B cell (primary cell): ENCODE measurements around the gene ERC1. TPM values are rescaled to one million over a fixed set of nuclear protein-coding genes. Genes with fewer than 3 reads are reported as not detected.

ENCODE experiments used
- ATAC-seq: fragments of 200-7000 bp; cut with Tn5 transposase; one replicate; pipeline ENCODE4 v1.10.0; 2021; ENCODE audit warnings: low read depth, mild to moderate bottlenecking, moderate number of reproducible peaks, moderate library complexity
- CTCF ChIA-PET: fragments of 350-600 bp; sonication (Branson Sonifier 250); formaldehyde crosslinking; loops from one replicate; lab custom pipeline; 2021; ENCODE audit warnings: antibody characterized with exemption, inconsistent platforms; lab: Charles Lee
- POLR2A ChIA-PET: fragments of 350-600 bp; sonication (Branson Sonifier 250); formaldehyde crosslinking; loops from one replicate; lab custom pipeline; 2021; ENCODE audit warnings: antibody characterized with exemption; lab: Charles Lee
- DNase-seq: peaks from one replicate; pipeline ENCODE4 v3.0.0; 2013
- H2AFZ ChIP-seq: 2 replicates; pipeline ENCODE4 v1.6.1; 2012; ENCODE audit warnings: mild to moderate bottlenecking, low read depth, low read length; ENCODE audit not compliant: insufficient read depth, poor library complexity, severe bottlenecking
- H3K27ac ChIP-seq, 2 donors: 1 replicate in 1 of 2; 2 replicates in 1 of 2; pipeline ENCODE4 v1.5.1; 2012 to 2013; ENCODE audit warnings: low read length in 2 of 2, mild to moderate bottlenecking in 2 of 2, moderate library complexity in 1 of 2
- H3K27me3 ChIP-seq, 4 experiments: fragments of 200-600 bp in 1 of 4; sonication (generic) in 1 of 4; replicated peaks in 1 of 4; 1 replicate in 2 of 4; 2 replicates in 2 of 4; pipeline versions ENCODE4 v1.6.1 to v1.7.0; 2013 to 2016; ENCODE audit warnings: low read length in 3 of 4, mild to moderate bottlenecking in 2 of 4, mixed read lengths in 1 of 4, moderate library complexity in 1 of 4; ENCODE audit not compliant: insufficient read depth in 4 of 4, control insufficient read depth in 3 of 4; ENCODE audit errors: control extremely low read depth in 1 of 4
- H3K36me3 ChIP-seq, 2 experiments: replicated peaks in 1 of 2; 1 replicate in 1 of 2; 2 replicates in 1 of 2; pipeline versions ENCODE4 v1.6.1 to v1.7.1; 2013; ENCODE audit warnings: low read length in 1 of 2; ENCODE audit not compliant: insufficient read depth in 2 of 2, control insufficient read depth in 1 of 2; ENCODE audit errors: control extremely low read depth in 1 of 2, extremely low read depth in 1 of 2
- H3K4me1 ChIP-seq, 2 donors: fragments of 200-600 bp in 1 of 2; sonication (generic) in 1 of 2; 1 replicate in 1 of 2; 2 replicates in 1 of 2; pipeline versions ENCODE4 v1.5.1 to v1.6.1; 2013 to 2017; ENCODE audit warnings: low read length in 2 of 2; ENCODE audit not compliant: control insufficient read depth in 2 of 2, insufficient read depth in 2 of 2
- H3K4me2 ChIP-seq: replicated peaks from 2 replicates; pipeline ENCODE3; 2012; ENCODE audit warnings: mild to moderate bottlenecking, low read depth, low read length; ENCODE audit not compliant: poor library complexity, severe bottlenecking
- H3K4me3 ChIP-seq, 5 experiments: fragments of 200-600 bp in 1 of 5; sonication (generic) in 1 of 5; 1 replicate in 3 of 5; 2 replicates in 2 of 5; pipeline versions ENCODE4 v1.5.1 to v1.7.0; 2011 to 2016; ENCODE audit warnings: low read length in 4 of 5, mild to moderate bottlenecking in 4 of 5, low read depth in 2 of 5, control low read depth in 1 of 5, moderate library complexity in 1 of 5; ENCODE audit not compliant: insufficient read depth in 1 of 5; ENCODE audit errors: control extremely low read depth in 1 of 5, extremely low read depth in 1 of 5
- H3K79me2 ChIP-seq: fragments of 200-600 bp; sonication (generic); one replicate; pipeline ENCODE4 v1.6.0; 2016; ENCODE audit warnings: low read length; ENCODE audit not compliant: control insufficient read depth, insufficient read depth
- H3K9ac ChIP-seq: fragments of 200-600 bp; sonication (generic); 2 replicates; pipeline ENCODE4 v1.6.1; 2017; ENCODE audit warnings: mild to moderate bottlenecking, low read length, moderate library complexity
- H3K9me3 ChIP-seq, 3 donors: one replicate each; pipeline versions ENCODE4 v1.6.1 to v1.7.1; 2013; ENCODE audit warnings: low read length in 2 of 3; ENCODE audit not compliant: control insufficient read depth in 2 of 3, insufficient read depth in 1 of 3; ENCODE audit errors: control extremely low read depth in 1 of 3
- H4K20me1 ChIP-seq: 2 replicates; pipeline ENCODE4 v1.6.0; 2012; ENCODE audit warnings: mild to moderate bottlenecking, low read length; ENCODE audit not compliant: insufficient read depth, control insufficient read depth, poor library complexity, severe bottlenecking
- H3K27ac Mint-ChIP-seq: one replicate; pipeline ENCODE4 v1.8.0; 2021; ENCODE audit warnings: mixed read lengths
- H3K27me3 Mint-ChIP-seq: one replicate; pipeline ENCODE4 v1.8.0; 2021; ENCODE audit warnings: mixed read lengths
- H3K4me1 Mint-ChIP-seq: one replicate; pipeline ENCODE4 v1.8.0; 2021; ENCODE audit warnings: mixed read lengths
- H3K4me3 Mint-ChIP-seq: one replicate; pipeline ENCODE4 v1.8.0; 2021; ENCODE audit warnings: mixed read lengths
- H3K9me3 Mint-ChIP-seq: one replicate; pipeline ENCODE4 v1.8.0; 2022; ENCODE audit warnings: mixed read lengths; ENCODE audit not compliant: insufficient read depth
- CTCF ChIP-seq: fragments of 200-600 bp; IDR thresholded peaks from one replicate; pipeline ENCODE4 v1.8.0; 2022; ENCODE audit warnings: antibody characterized with exemption, mild to moderate bottlenecking
- EZH2 ChIP-seq: IDR thresholded peaks from 2 replicates; pipeline ENCODE4 v1.6.1; 2012; ENCODE audit warnings: borderline replicate concordance, low read depth, mild to moderate bottlenecking, moderate library complexity, low read length; ENCODE audit not compliant: insufficient read depth, poor library complexity, severe bottlenecking
- WGBS: methylation state at CpG from one replicate; pipeline ENCODE4 v1.1.5; 2013; ENCODE audit warnings: missing lambda C conversion rate; ENCODE audit not compliant: insufficient coverage; 5-methylcytosine and 5-hydroxymethylcytosine counted together
- intact Hi-C: fragments of 100-400 bp; cut with micrococcal nuclease; formaldehyde crosslinking; loops from one replicate; pipeline ENCODE4 v1.10.0; 2022
- polyA plus RNA-seq: library from polyadenylated mRNA; depleted of rRNA; stranded (reverse); fragments of >200 nt; gene quantifications from 2 replicates; pipeline ENCODE4 v1.2.3, GENCODE V29; 2012
- total RNA-seq, 2 donors: library from RNA; stranded (reverse); fragments of 120-200 nt in 1 of 2; gene quantifications; 1 replicate in 1 of 2; 2 replicates in 1 of 2; pipeline versions ENCODE4 v1.2.3 to v1.2.4, GENCODE V29; 2013 to 2022

ERC1 gene
- total and polyA plus RNA-seq, 2 donors (not counting 1 experiment from before 2014, with no cell fraction given): 4.0 to 77.6 TPM

GRCh38 chr12:1020389-1020788 lies 29.4 kb downstream of the ERC1 start:
- Histone ChIP-seq H3K9me3 (no peaks in the 10 kb centered on the region), H3K27ac (no peak overlapping the region), H3K4me1 (no peaks in the 10 kb centered on the region), H3K79me2 (peaks cover 42% of the 10 kb centered on the region), H3K36me3 (no peaks in the 10 kb centered on the region), H3K4me3 (no peak overlapping the region), H3K27me3 (no peaks in the 10 kb centered on the region), H3K9ac (no peak overlapping the region), H4K20me1 (no peaks in the 10 kb centered on the region), H2AFZ (no peak overlapping the region), H3K4me2 (no peak overlapping the region)
- Mint-ChIP-seq H3K27me3 (no peaks in the 10 kb centered on the region), H3K4me3 (no peak overlapping the region), H3K9me3 (peaks cover 4% of the 10 kb centered on the region), H3K4me1 (no peaks in the 10 kb centered on the region), H3K27ac (no peak overlapping the region)
- no peak for DNase-seq
- POLR2A ChIA-PET: no interaction called here
- intact Hi-C loops: no loop called here
- CTCF ChIA-PET: no interaction called here
- no peak for TF ChIP-seq EZH2
- no peak for TF ChIP-seq CTCF
- ATAC-seq: no peak
- 100% methylated on average over 2 of the region's 3 CpGs for WGBS

GRCh38 chr12:1022032-1022970 lies 31.3 kb downstream of the ERC1 start:
- no peak overlapping the region for H3K4me3 Mint-ChIP-seq
- Histone ChIP-seq H3K9ac (no peak overlapping the region), H3K79me2 (peaks cover 35% of the 10 kb centered on the region), H3K9me3 (no peaks in the 10 kb centered on the region), H4K20me1 (no peaks in the 10 kb centered on the region), H3K4me2 (no peak overlapping the region), H3K4me3 (no peak overlapping the region), H2AFZ (no peak overlapping the region), H3K36me3 (no peaks in the 10 kb centered on the region), H3K4me1 (no peaks in the 10 kb centered on the region), H3K27me3 (no peaks in the 10 kb centered on the region), H3K27ac (no peak overlapping the region)
- ATAC-seq (no peak), DNase-seq (no peak)
- no peaks in the 10 kb centered on the region for H3K27me3 Mint-ChIP-seq
- intact Hi-C loops: no loop called here
- ChIA-PET CTCF (interaction anchor here (1.4 kb wide), 1 partner anchor 9 kb away, joined by 6 read pairs; no protein-coding TSS in a partner anchor), POLR2A (no interaction called here)
- 96% methylated on average over 7 of the region's 9 CpGs for WGBS
- TF ChIP-seq EZH2 (no peak), CTCF (no peak)
- no peak overlapping the region for H3K27ac Mint-ChIP-seq
- peaks cover 4% of the 10 kb centered on the region for H3K9me3 Mint-ChIP-seq
- H3K4me1 Mint-ChIP-seq: no peaks in the 10 kb centered on the region
